Transverse colon (tissue), 4 donors: Measurements from ENCODE around the gene CPEB4. TPM values are rescaled to one million over a fixed set of nuclear protein-coding genes. Genes with fewer than 3 reads are reported as not detected.
A peak's percentile ranks its signal among the peaks of the same experiment; 100 is the strongest.

ENCODE experiments used
- DNase-seq: peaks from one replicate; pipeline ENCODE4 v3.0.0-alpha.2; 2019
- H3K27ac ChIP-seq, 4 donors: fragments of 200-600 bp; sonication (generic); 2 replicates each; pipeline ENCODE4 v1.5.1; 2016 to 2018; ENCODE audit warnings: inconsistent platforms in 4 of 4
- H3K27me3 ChIP-seq: fragments of 200-600 bp; sonication (generic); 2 replicates; pipeline ENCODE4 v1.5.1; 2017; ENCODE audit warnings: inconsistent platforms
- H3K36me3 ChIP-seq, 4 donors: fragments of 200-600 bp; sonication (generic); 2 replicates each; pipeline ENCODE4 v1.5.1; 2017 to 2019; ENCODE audit warnings: inconsistent platforms in 4 of 4
- H3K4me1 ChIP-seq, 4 donors: fragments of 200-600 bp; sonication (generic); 2 replicates each; pipeline ENCODE4 v1.5.1; 2017 to 2020; ENCODE audit warnings: inconsistent platforms in 4 of 4
- H3K4me3 ChIP-seq, 4 donors: fragments of 200-600 bp; sonication (generic); 1 replicate in 1 of 4; 2 replicates in 3 of 4; pipeline versions ENCODE4 v1.5.1 to v1.6.1; 2017 to 2019; ENCODE audit warnings: inconsistent platforms in 4 of 4
- H3K9me3 ChIP-seq, 2 donors: fragments of 200-600 bp; sonication (generic); 2 replicates each; pipeline ENCODE4 v1.5.1; 2017 to 2019; ENCODE audit warnings: inconsistent platforms in 2 of 2
- CTCF ChIP-seq, 5 experiments: fragments of 200-600 bp in 3 of 5; fragments of 450-650 bp in 2 of 5; sonication (generic) in 3 of 5; IDR thresholded peaks; 1 replicate in 2 of 5; 2 replicates in 3 of 5; pipeline ENCODE4 v1.5.1; 2016 to 2017; ENCODE audit warnings: antibody characterized with exemption in 5 of 5, inconsistent platforms in 3 of 5, mild to moderate bottlenecking in 2 of 5, moderate library complexity in 1 of 5
- EP300 ChIP-seq: sonication (generic); formaldehyde crosslinking; IDR thresholded peaks from one replicate; pipeline ENCODE4 v1.6.1; 2017; ENCODE audit warnings: antibody characterized with exemption, low read depth
- POLR2A ChIP-seq: fragments of 450-650 bp; IDR thresholded peaks from one replicate; pipeline ENCODE4 v1.6.1; 2016; ENCODE audit warnings: antibody characterized with exemption, mild to moderate bottlenecking, moderate library complexity
- POLR2AphosphoS5 ChIP-seq, 3 donors: sonication (generic); formaldehyde crosslinking; IDR thresholded peaks; one replicate each; pipeline ENCODE4 v1.6.1; 2016; ENCODE audit warnings: antibody characterized with exemption in 3 of 3
- WGBS, 2 donors: methylation state at CpG; one replicate each; pipeline ENCODE4 v1.1.5; 2018; ENCODE audit warnings: low coverage in 1 of 2; 5-methylcytosine and 5-hydroxymethylcytosine counted together
- in situ Hi-C, 4 donors: fragments of 200-750 bp; cut with MboI; loops; one replicate each; pipeline versions ENCODE4 v1.15.0 to v1.15.1; 2017; ENCODE audit warnings: low sequenced_read_pairs in 3 of 4, low pct_ligation_motif_present in 1 of 4, low pct_unique_long_range_greater_than_20kb in 1 of 4
- intact Hi-C: fragments of 100-400 bp; cut with DNase I; formaldehyde crosslinking; loops from one replicate; pipeline ENCODE4 v1.15.1; 2023; ENCODE audit warnings: low total_unique reads
- total RNA-seq, 4 donors: library from RNA; depleted of rRNA; stranded (reverse); fragments of >200 nt; gene quantifications; one replicate each; pipeline ENCODE4 v1.1.0, GENCODE V29; 2016

Gene CPEB4
- total RNA-seq, 4 donors from 2014 or later = 23.6 to 67.7 (median 36.5) TPM

DNA sequence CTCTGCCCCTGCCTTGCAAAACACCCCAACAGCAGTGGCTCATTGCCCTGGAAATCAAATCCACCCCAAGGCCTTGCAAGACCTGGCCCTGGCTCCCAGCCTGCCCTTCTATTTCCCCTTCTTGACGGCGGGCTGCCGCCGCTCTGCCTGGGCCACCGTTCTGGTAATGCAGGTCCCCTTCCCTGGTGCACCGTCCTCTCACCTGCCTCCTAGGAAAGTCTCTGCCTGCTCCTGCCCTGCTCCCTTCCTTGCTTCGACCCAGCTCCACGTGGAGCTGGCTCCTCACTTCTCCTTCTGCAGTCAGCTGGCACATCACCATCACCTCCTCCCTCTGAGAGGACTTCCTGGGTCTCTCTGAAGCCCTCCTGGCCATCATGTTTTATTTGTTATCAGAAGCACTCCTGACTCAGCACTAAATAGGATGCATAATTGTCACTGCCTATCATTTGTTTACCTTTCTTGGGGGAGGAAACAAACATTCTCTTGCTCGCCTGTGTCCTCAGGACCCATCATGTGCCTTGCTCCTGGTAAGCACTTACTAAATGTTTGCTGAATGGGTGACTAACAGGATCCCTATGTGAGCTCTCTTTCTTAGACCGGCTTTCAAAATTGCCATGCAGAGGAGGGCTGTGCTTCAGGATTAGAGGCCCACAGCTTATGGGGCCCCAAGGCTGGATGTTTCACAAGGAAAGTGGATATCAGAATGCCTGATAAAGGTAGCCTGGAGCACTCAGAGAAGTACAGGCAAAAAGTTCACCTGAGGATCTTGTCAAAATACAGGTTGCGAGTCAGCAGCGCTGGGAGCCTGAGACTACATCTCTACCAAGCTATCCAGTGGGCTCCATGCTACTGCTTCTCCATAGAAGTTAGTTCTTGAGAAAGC, 81.3 kb downstream of the CPEB4 start:
- Histone ChIP-seq H3K4me3 (no peak overlapping the region), H3K4me1 (peaks cover 4 to 10% (median 5%) of the 10 kb centered on the region in 4 donors), H3K27ac (no peak overlapping the region), H3K9me3 (no peaks in the 10 kb centered on the region), H3K27me3 (no peaks in the 10 kb centered on the region), H3K36me3 (no peaks in the 10 kb centered on the region)
- no peak for DNase-seq
- intact Hi-C loops = loop anchor here (5.0 kb wide), 1 partner anchor 82 kb away; the partner anchor contains the start of gene CPEB4
- TF ChIP-seq POLR2A = no peak
- 74 to 81% methylated on average over 6 to 12 of the region's 12 CpGs for WGBS, 2 donors
- in situ Hi-C loops = loop anchor here in 3 of 4 donors (5.0 to 25.0 kb wide), 4 partner anchors 342 to 682 kb away; partner anchors contain the start of gene BOD1 (in 2 of the 3)

DNA sequence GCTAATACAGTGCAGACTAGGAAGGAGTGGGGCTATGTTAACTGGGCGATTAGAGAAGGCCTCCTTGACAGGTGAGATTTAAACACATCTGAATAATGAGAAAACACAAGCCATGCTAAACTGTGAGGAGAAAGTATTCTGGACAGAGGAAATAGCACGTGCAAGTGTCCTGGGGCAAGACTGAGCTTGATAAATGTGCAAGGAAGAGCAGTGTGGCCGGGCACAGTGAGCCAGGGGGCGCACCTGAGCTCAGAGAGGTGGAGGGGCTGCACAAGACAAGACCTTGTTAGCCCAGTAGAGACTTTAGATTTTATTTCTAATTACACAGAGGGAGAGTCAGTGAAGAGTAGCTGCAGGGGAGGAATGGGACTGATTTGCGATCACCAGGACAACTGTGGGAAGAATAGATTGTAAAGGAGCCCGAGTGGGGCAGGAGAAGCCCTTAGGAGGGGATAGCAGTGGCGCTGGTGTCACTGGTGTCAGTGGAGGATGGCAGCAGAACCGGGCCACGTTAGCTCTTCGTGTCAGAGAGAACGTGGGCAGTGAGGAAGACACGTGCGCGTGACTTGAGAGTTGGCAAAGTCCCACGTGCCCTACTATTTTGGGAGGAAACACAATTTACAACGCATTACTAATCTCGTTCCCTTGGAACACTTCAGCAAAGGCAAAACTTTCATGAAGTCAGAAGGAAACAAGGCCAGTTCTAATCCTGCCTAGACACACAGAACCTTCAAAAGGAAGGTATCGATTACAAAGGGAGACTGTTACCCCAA, 82.9 kb downstream of the CPEB4 start:
- in situ Hi-C loops = loop anchor here in 3 of 4 donors (5.0 to 25.0 kb wide), 3 partner anchors 354 to 684 kb away; partner anchors contain the start of gene BOD1 (in 2 of the 3)
- no peak for TF ChIP-seq CTCF (IDR thresholded peaks at IDR 0.05)
- no peak for TF ChIP-seq POLR2AphosphoS5 (IDR thresholded peaks at IDR 0.05)
- no peak for DNase-seq
- Histone ChIP-seq H3K36me3 (no peaks in the 10 kb centered on the region), H3K27ac (no peak overlapping the region), H3K27me3 (no peaks in the 10 kb centered on the region), H3K4me1 (peaks cover 4 to 10% (median 5%) of the 10 kb centered on the region in 4 donors), H3K9me3 (no peaks in the 10 kb centered on the region), H3K4me3 (no peak overlapping the region)
- 84 to 90% methylated on average over 13 to 18 of the region's 18 CpGs for WGBS, 2 donors
- intact Hi-C loops = loop anchor here (5.0 kb wide), 1 partner anchor 84 kb away; the partner anchor contains the start of gene CPEB4

GRCh38 chr5:173971681-173972345, 83.7 kb downstream of the CPEB4 start:
- no peak for DNase-seq
- no peak for TF ChIP-seq POLR2A
- TF ChIP-seq CTCF (IDR thresholded peaks at IDR 0.05) = no peak
- no peak for TF ChIP-seq EP300
- no peak for TF ChIP-seq POLR2AphosphoS5 (IDR thresholded peaks at IDR 0.05)
- Histone ChIP-seq H3K36me3 (no peaks in the 10 kb centered on the region), H3K9me3 (no peaks in the 10 kb centered on the region), H3K27ac (no peak overlapping the region), H3K4me1 (peaks cover 4 to 10% (median 5%) of the 10 kb centered on the region in 4 donors), H3K27me3 (no peaks in the 10 kb centered on the region), H3K4me3 (no peak overlapping the region)
- in situ Hi-C loops = loop anchor here in 3 of 4 donors (5.0 to 25.0 kb wide), 3 partner anchors 355 to 685 kb away; partner anchors contain the start of gene BOD1 (in 2 of the 3)
- intact Hi-C loops = loop anchor here (1.0 to 5.0 kb wide), 2 partner anchors 85 to 351 kb away; partner anchors contain the start of gene CPEB4
- 90 to 98% methylated on average over 5 of the region's 5 CpGs for WGBS, 2 donors

DNA sequence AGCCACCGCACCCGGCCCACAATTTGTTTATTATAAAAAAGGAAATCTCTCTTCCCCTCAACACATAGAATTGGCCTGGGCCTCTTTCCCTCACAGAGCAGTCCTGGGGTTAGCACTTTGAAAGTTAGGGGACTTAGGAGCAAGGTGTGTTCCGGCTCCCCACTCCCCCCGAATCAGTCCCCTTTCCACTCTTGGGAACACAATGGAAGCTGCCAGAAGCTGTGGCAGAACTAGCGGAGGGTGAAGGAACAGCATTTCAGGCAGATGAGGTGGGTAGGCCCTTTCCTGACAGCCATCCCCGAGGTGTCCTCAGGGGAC, 84.4 kb downstream of the CPEB4 start:
- in situ Hi-C loops (loop anchor here in 3 of 4 donors (5.0 to 25.0 kb wide), 3 partner anchors 355 to 685 kb away; partner anchors contain the start of gene BOD1 (in 2 of the 3)), intact Hi-C loops (loop anchor here (1.0 to 5.0 kb wide), 2 partner anchors 85 to 351 kb away; partner anchors contain the start of gene CPEB4)
- Histone ChIP-seq H3K27me3 (no peaks in the 10 kb centered on the region), H3K4me1 (peaks cover 4 to 10% (median 5%) of the 10 kb centered on the region in 4 donors), H3K9me3 (no peaks in the 10 kb centered on the region), H3K36me3 (no peaks in the 10 kb centered on the region), H3K4me3 (peak overlapping the region in 2 of 4 donors; percentile 35 to 48), H3K27ac (no peak overlapping the region)
- no peak for TF ChIP-seq CTCF (IDR thresholded peaks at IDR 0.05)
- TF ChIP-seq EP300 = no peak
- no peak for TF ChIP-seq POLR2A
- no peak for TF ChIP-seq POLR2AphosphoS5 (IDR thresholded peaks at IDR 0.05)
- DNase-seq = no peak
- 62 to 87% methylated on average over 3 to 6 of the region's 6 CpGs for WGBS, 2 donors
